ENCODE measurements around the gene BLOC1S1. TPM values are rescaled to one million over a fixed set of nuclear protein-coding genes. Genes with fewer than 3 reads are reported as not detected.

BLOC1S1 gene
- total RNA-seq, 2 experiments from 2014 or later = 34.8 to 36.9 TPM

DNA sequence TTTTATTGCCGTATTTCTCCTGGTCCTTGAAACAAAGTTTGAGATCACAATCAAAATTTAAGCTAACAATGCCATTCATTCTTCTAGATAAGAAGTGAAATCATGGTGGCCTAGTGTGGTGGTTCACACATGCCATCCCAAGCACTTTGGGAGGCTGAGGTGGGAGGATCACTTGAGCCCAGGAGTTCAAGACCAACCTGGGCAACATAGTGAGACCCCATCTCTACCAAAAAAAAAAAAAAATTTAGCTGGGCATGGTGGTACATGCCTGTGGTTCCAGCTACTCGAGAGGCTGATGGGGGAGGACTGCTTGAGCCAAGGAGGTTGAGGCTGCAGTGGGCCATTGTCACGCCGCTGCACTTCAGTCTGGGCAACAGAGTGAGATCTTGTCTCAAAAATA is 51.3 kb downstream of the BLOC1S1 start:
- Histone ChIP-seq H3K36me3 (ENCODE audit: insufficient read depth, low read length) (peaks cover 54% of the 10 kb centered on the region), H3K9me3 (ENCODE audit: control insufficient read depth in 1 of 2, insufficient read depth in 1 of 2, low read length in 2 of 2) (no peaks in the 10 kb centered on the region), H3K4me1 (ENCODE audit: insufficient read depth, low read length) (no peaks in the 10 kb centered on the region), H3K27me3 (ENCODE audit: control insufficient read depth in 1 of 2, insufficient read depth in 2 of 2, low read length in 2 of 2) (no peaks in the 10 kb centered on the region), H3K27ac (ENCODE audit: low read depth in 1 of 2, low read length in 2 of 2) (no peak overlapping the region), H3K4me3 (ENCODE audit: low read length) (no peak overlapping the region)
- ChIA-PET POLR2A (interaction anchor here (1.5 kb wide), 1 partner anchor 23 kb away, joined by 6 read pairs; no protein-coding TSS in a partner anchor), CTCF (interaction anchor here (0.9 kb wide), 1 partner anchor 384 kb away, joined by 3 read pairs; no protein-coding TSS in a partner anchor)
- H3K4me3 Mint-ChIP-seq = no peak overlapping the region
- ATAC-seq (ENCODE audit: poor library complexity) (no peak), DNase-seq (no peak)
- intact Hi-C loops (cut with DNase I, micrococcal nuclease) = no loop called here
- no peaks in the 10 kb centered on the region for H3K9me3 Mint-ChIP-seq
- no peaks in the 10 kb centered on the region for H3K27me3 Mint-ChIP-seq
- H3K4me1 Mint-ChIP-seq (ENCODE audit: low read depth) = peaks cover 13% of the 10 kb centered on the region
- H3K36me3 Mint-ChIP-seq (ENCODE audit: low read depth) = peaks cover 53% of the 10 kb centered on the region
- TF ChIP-seq, protein P1, sequence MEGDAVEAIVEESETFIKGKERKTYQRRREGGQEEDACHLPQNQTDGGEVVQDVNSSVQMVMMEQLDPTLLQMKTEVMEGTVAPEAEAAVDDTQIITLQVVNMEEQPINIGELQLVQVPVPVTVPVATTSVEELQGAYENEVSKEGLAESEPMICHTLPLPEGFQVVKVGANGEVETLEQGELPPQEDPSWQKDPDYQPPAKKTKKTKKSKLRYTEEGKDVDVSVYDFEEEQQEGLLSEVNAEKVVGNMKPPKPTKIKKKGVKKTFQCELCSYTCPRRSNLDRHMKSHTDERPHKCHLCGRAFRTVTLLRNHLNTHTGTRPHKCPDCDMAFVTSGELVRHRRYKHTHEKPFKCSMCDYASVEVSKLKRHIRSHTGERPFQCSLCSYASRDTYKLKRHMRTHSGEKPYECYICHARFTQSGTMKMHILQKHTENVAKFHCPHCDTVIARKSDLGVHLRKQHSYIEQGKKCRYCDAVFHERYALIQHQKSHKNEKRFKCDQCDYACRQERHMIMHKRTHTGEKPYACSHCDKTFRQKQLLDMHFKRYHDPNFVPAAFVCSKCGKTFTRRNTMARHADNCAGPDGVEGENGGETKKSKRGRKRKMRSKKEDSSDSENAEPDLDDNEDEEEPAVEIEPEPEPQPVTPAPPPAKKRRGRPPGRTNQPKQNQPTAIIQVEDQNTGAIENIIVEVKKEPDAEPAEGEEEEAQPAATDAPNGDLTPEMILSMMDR (IDR thresholded peaks at IDR 0.05) = no peak
- no peak overlapping the region for H3K27ac Mint-ChIP-seq

Other genes with a start within 250 kb of the BLOC1S1 start
- gene OR6C70, start 245.9 kb upstream of the BLOC1S1 start, total RNA-seq = not detected
- not detected for gene OR6C68, start 223.7 kb upstream of the BLOC1S1 start, total RNA-seq
- gene OR6C4, start 166.4 kb upstream of the BLOC1S1 start, total RNA-seq = not detected
- gene OR2AP1, start 143.6 kb upstream of the BLOC1S1 start, total RNA-seq = under 1 TPM in 1 of 2 experiments, not detected in 1; 0.22 TPM
- not detected for gene OR10P1, start 79.2 kb upstream of the BLOC1S1 start, total RNA-seq
- gene ITGA7, start 8.1 kb upstream of the BLOC1S1 start, total RNA-seq = 1 to 10 TPM; 1.2 to 1.6 TPM
- 1 to 10 TPM; 8.8 TPM for gene RDH5, start 4.3 kb downstream of the BLOC1S1 start, total RNA-seq
- gene CD63, start 13.0 kb downstream of the BLOC1S1 start, total RNA-seq = 10 to 100 TPM; 34.0 to 36.4 TPM
- gene GDF11, start 27.1 kb downstream of the BLOC1S1 start, total RNA-seq = 1 to 10 TPM; 4.4 to 6.6 TPM
- gene SARNP, start 101.7 kb downstream of the BLOC1S1 start, total RNA-seq = 10 to 100 TPM; 38.2 to 38.6 TPM
- gene ORMDL2, start 102.0 kb downstream of the BLOC1S1 start, total RNA-seq = 10 to 100 TPM; 13.0 to 14.9 TPM
- 10 to 100 TPM; 17.8 to 21.0 TPM for gene DNAJC14, start 113.5 kb downstream of the BLOC1S1 start, total RNA-seq
- gene MMP19, start 126.9 kb downstream of the BLOC1S1 start, total RNA-seq = not detected
- gene PYM1, start 211.8 kb downstream of the BLOC1S1 start, total RNA-seq = 10 to 100 TPM; 13.7 to 16.7 TPM
- 100 to 1,000 TPM; 799 to 818 TPM for gene DGKA, start 215.1 kb downstream of the BLOC1S1 start, total RNA-seq
- gene PMEL, start 250.0 kb downstream of the BLOC1S1 start, total RNA-seq = not detected